Upper lobe of left lung (tissue), 4 donors: ENCODE results near the gene FLYWCH1.

Experiments used
- CTCF ChIP-seq, 6 experiments: fragments of 450-650 bp in 4 of 6; fragments of 200-600 bp in 2 of 6; sonication (generic) in 2 of 6; IDR thresholded peaks; one replicate each; pipeline ENCODE4 v1.5.1; 2016 to 2019; ENCODE audit warnings: antibody characterized with exemption in 6 of 6
- POLR2A ChIP-seq, 4 donors: fragments of 450-650 bp; IDR thresholded peaks; one replicate each; pipeline ENCODE4 v1.5.1; 2016 to 2017; ENCODE audit warnings: antibody characterized with exemption in 4 of 4, mild to moderate bottlenecking in 2 of 4
- POLR2AphosphoS5 ChIP-seq, 2 donors: sonication (generic); formaldehyde crosslinking; IDR thresholded peaks; one replicate each; pipeline ENCODE4 v1.5.1; 2017; ENCODE audit warnings: antibody characterized with exemption in 2 of 2

- no peak for TF ChIP-seq POLR2AphosphoS5 (IDR thresholded peaks at IDR 0.05)
- no peak for TF ChIP-seq CTCF (IDR thresholded peaks at IDR 0.05)
- TF ChIP-seq POLR2A (IDR thresholded peaks at IDR 0.05): no peak
These were observed 43.7 kb downstream of the FLYWCH1 start for GRCh38 chr16:2955438-2955778.
